ENCODE data around the gene PDZD2. TPM values are rescaled to one million over a fixed set of nuclear protein-coding genes. Genes with fewer than 3 reads are reported as not detected.

PDZD2 gene
- total RNA-seq, 1 experiment from 2014 or later, result not detected

DNA sequence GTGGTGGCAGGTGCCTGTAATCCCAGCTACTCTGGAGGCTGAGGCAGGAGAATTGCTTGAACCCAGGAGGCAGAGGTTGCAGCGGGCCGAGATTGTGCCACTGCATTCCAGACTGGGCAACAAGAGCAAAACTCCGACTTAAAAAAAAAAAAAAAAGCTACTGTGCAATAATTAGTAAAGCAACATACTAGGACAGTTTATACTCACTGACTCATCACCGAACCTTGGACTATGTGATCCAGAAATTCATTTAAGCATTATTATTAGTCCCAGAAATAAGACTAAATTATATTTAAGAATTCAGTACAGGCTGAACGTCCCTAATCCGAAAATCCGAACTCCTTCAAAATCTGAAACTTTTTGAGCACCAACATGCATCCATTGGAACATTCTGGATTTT is 497.4 kb downstream of the PDZD2 start:
- Histone ChIP-seq H3K9me3 (ENCODE audit: insufficient read depth, low read depth) (no peaks in the 10 kb centered on the region), H3K27me3 (ENCODE audit: insufficient read depth, low read depth) (no peaks in the 10 kb centered on the region), H3K4me1 (replicated peaks; ENCODE audit: insufficient read depth) (no peaks in the 10 kb centered on the region), H4K20me1 (ENCODE audit: insufficient read depth) (peaks cover 45% of the 10 kb centered on the region), H3K9me2 (ENCODE audit: insufficient read depth) (no peaks in the 10 kb centered on the region), H3K4me3 (no peak overlapping the region), H3K27ac (no peak overlapping the region), H3K79me2 (ENCODE audit: low read depth) (peaks cover 44% of the 10 kb centered on the region), H3K36me3 (ENCODE audit: low read depth) (peaks cover 26% of the 10 kb centered on the region), H2AFZ (no peak overlapping the region), H3F3A (ENCODE audit: insufficient read depth, low read depth) (peaks cover 23% of the 10 kb centered on the region; the same call in 1 of the 2 replicates), H3K4me2 (no peak overlapping the region)
- no TSS peak for BruUV-seq (replicated peaks)
- POLR2A ChIA-PET (ENCODE audit: unreplicated experiment), result interaction anchor here (0.6 kb wide), 1 partner anchor 296 kb away, joined by 7 read pairs; no protein-coding TSS in a partner anchor
- intact Hi-C loops (cut with micrococcal nuclease; ENCODE audit: unreplicated experiment), result no loop called here
- DNase-seq, result peak in 1 of 2 experiments; percentile 21
- CTCF ChIA-PET, result interaction anchor here (0.6 kb wide), 1 partner anchor 1044 kb away, joined by 5 read pairs; no protein-coding TSS in a partner anchor
- no peak for TF ChIP-seq EZH2 (IDR thresholded peaks at IDR 0.05; ENCODE audit: low read depth)
- TF ChIP-seq, protein P1, sequence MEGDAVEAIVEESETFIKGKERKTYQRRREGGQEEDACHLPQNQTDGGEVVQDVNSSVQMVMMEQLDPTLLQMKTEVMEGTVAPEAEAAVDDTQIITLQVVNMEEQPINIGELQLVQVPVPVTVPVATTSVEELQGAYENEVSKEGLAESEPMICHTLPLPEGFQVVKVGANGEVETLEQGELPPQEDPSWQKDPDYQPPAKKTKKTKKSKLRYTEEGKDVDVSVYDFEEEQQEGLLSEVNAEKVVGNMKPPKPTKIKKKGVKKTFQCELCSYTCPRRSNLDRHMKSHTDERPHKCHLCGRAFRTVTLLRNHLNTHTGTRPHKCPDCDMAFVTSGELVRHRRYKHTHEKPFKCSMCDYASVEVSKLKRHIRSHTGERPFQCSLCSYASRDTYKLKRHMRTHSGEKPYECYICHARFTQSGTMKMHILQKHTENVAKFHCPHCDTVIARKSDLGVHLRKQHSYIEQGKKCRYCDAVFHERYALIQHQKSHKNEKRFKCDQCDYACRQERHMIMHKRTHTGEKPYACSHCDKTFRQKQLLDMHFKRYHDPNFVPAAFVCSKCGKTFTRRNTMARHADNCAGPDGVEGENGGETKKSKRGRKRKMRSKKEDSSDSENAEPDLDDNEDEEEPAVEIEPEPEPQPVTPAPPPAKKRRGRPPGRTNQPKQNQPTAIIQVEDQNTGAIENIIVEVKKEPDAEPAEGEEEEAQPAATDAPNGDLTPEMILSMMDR (conservative IDR thresholded peaks at IDR 0.05), result no peak

GRCh38 chr5:32138839-32139493 is 500.0 kb downstream of the PDZD2 start:
- Histone ChIP-seq H3K27me3 (ENCODE audit: insufficient read depth, low read depth) (no peaks in the 10 kb centered on the region), H3K79me2 (ENCODE audit: low read depth) (peaks cover 40% of the 10 kb centered on the region), H3K4me1 (replicated peaks; ENCODE audit: insufficient read depth) (no peaks in the 10 kb centered on the region), H2AFZ (no peak overlapping the region), H3K4me2 (no peak overlapping the region), H3K9me2 (ENCODE audit: insufficient read depth) (no peaks in the 10 kb centered on the region), H3F3A (ENCODE audit: insufficient read depth, low read depth) (peaks cover 13% of the 10 kb centered on the region; the same call in 1 of the 2 replicates), H3K4me3 (no peak overlapping the region), H3K27ac (no peak overlapping the region), H3K36me3 (ENCODE audit: low read depth) (peaks cover 17% of the 10 kb centered on the region; the same call in 1 of the 2 replicates), H4K20me1 (ENCODE audit: insufficient read depth) (peaks cover 30% of the 10 kb centered on the region), H3K9me3 (ENCODE audit: insufficient read depth, low read depth) (no peaks in the 10 kb centered on the region)
- BruUV-seq (replicated peaks), result no TSS peak
- TF ChIP-seq EZH2 (IDR thresholded peaks at IDR 0.05; ENCODE audit: low read depth), result no peak
- TF ChIP-seq, protein P1 (conservative IDR thresholded peaks at IDR 0.05), result no peak
- POLR2A ChIA-PET (ENCODE audit: unreplicated experiment), result no interaction called here
- CTCF ChIA-PET, result no interaction called here
- DNase-seq, result peak in 1 of 2 experiments; percentile 17
- intact Hi-C loops (cut with micrococcal nuclease; ENCODE audit: unreplicated experiment), result no loop called here

- Histone ChIP-seq H4K20me1 (ENCODE audit: insufficient read depth) (peaks cover 71% of the 10 kb centered on the region), H3K4me2 (no peak overlapping the region), H3K27ac (no peak overlapping the region), H3K9me3 (ENCODE audit: insufficient read depth, low read depth) (no peaks in the 10 kb centered on the region), H3K4me3 (no peak overlapping the region), H3K4me1 (replicated peaks; ENCODE audit: insufficient read depth) (no peaks in the 10 kb centered on the region), H3K9me2 (ENCODE audit: insufficient read depth) (no peaks in the 10 kb centered on the region), H3K27me3 (ENCODE audit: insufficient read depth, low read depth) (no peaks in the 10 kb centered on the region), H2AFZ (no peak overlapping the region), H3K79me2 (ENCODE audit: low read depth) (peaks cover 78% of the 10 kb centered on the region), H3F3A (ENCODE audit: insufficient read depth, low read depth) (peaks cover 28% of the 10 kb centered on the region), H3K36me3 (ENCODE audit: low read depth) (peaks cover 7% of the 10 kb centered on the region; the same call in 1 of the 2 replicates)
- DNase-seq, result peak in 1 of 2 experiments; percentile 22
- POLR2A ChIA-PET (ENCODE audit: unreplicated experiment), result interaction anchor here (0.6 kb wide), 2 partner anchors 14 to 26 kb away, joined by 3 to 5 read pairs; no protein-coding TSS in a partner anchor
- intact Hi-C loops (cut with micrococcal nuclease; ENCODE audit: unreplicated experiment), result no loop called here
- CTCF ChIA-PET, result interaction anchor here (0.7 kb wide), 1 partner anchor 49 kb away, joined by 3 read pairs; no protein-coding TSS in a partner anchor
- BruUV-seq (replicated peaks), result no TSS peak
- no peak for TF ChIP-seq EZH2 (IDR thresholded peaks at IDR 0.05; ENCODE audit: low read depth)
- TF ChIP-seq, protein P1 (conservative IDR thresholded peaks at IDR 0.05), result no peak
Observed at GRCh38 chr5:32143617-32144377, 504.9 kb downstream of the PDZD2 start.

All from PC-9 (cell line).